Muscle layer of duodenum (tissue), 2 donors: ENCODE measurements around the gene EPHB2.

Source experiments
- H3K27ac ChIP-seq: one replicate; pipeline ENCODE4 v1.7.0; 2013; ENCODE audit warnings: mild to moderate bottlenecking, low read length
- H3K27me3 ChIP-seq: one replicate; pipeline ENCODE4 v1.7.0; 2013; ENCODE audit warnings: low read depth, mild to moderate bottlenecking, control low read depth, low read length
- H3K36me3 ChIP-seq, 2 donors: one replicate each; pipeline ENCODE4 v1.7.0; 2013; ENCODE audit warnings: low read length in 2 of 2, control low read depth in 1 of 2, mild to moderate bottlenecking in 1 of 2; ENCODE audit not compliant: insufficient read depth in 2 of 2, control insufficient read depth in 1 of 2
- H3K4me1 ChIP-seq, 2 donors: one replicate each; pipeline ENCODE4 v1.7.0; 2013; ENCODE audit warnings: low read length in 2 of 2, mild to moderate bottlenecking in 2 of 2, control low read depth in 1 of 2, moderate library complexity in 1 of 2; ENCODE audit not compliant: insufficient read depth in 2 of 2, control insufficient read depth in 1 of 2
- H3K4me3 ChIP-seq, 2 donors: one replicate each; pipeline ENCODE4 v1.7.0; 2013; ENCODE audit warnings: low read length in 2 of 2, low read depth in 1 of 2, mild to moderate bottlenecking in 1 of 2
- H3K9me3 ChIP-seq, 2 donors: one replicate each; pipeline ENCODE4 v1.7.0; 2013; ENCODE audit warnings: low read length in 2 of 2, control low read depth in 1 of 2, mild to moderate bottlenecking in 1 of 2; ENCODE audit not compliant: control insufficient read depth in 1 of 2
- donor health status: healthy.

Gene EPHB2

DNA sequence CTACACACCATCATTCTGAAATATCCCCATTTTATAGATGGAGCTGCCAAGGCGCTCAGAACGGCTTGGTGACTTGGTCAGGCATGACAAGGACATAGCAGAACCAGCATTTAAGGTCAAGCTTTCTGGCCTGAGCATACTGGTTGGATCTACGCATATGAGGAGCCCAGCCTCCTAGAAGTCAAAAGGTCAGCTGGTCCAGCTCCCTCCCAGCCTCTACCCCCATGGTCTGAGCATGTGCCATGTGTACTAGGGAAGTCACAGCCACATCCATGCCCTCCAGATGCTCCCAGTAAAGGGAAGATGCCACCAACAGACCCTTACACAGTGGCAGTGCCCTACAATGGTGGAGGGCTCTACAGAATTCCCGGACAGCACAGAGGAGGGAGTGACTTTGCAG lies 96.7 kb downstream of the EPHB2 start:
- Histone ChIP-seq H3K4me1 (peaks cover 0 to 19% of the 10 kb centered on the region in 2 donors), H3K4me3 (no peak overlapping the region), H3K27ac (no peak overlapping the region), H3K27me3 (no peaks in the 10 kb centered on the region), H3K9me3 (no peaks in the 10 kb centered on the region), H3K36me3 (no peaks in the 10 kb centered on the region)

GRCh38 chr1:22808186-22808675 lies 97.6 kb downstream of the EPHB2 start:
- Histone ChIP-seq H3K36me3 (no peaks in the 10 kb centered on the region), H3K27ac (no peak overlapping the region)

GRCh38 chr1:22808676-22809483 lies 98.2 kb downstream of the EPHB2 start:
- H3K9me3 ChIP-seq: no peaks in the 10 kb centered on the region
- no peak overlapping the region for H3K4me3 ChIP-seq
- peaks cover 0 to 19% of the 10 kb centered on the region in 2 donors for H3K4me1 ChIP-seq
- H3K36me3 ChIP-seq: no peaks in the 10 kb centered on the region
- H3K27ac ChIP-seq: no peak overlapping the region
- H3K27me3 ChIP-seq: no peaks in the 10 kb centered on the region

More at GRCh38 chr1:22808186-22808675, 97.6 kb downstream of the EPHB2 start:
- peaks cover 0 to 19% of the 10 kb centered on the region in 2 donors for H3K4me1 ChIP-seq
- H3K4me3 ChIP-seq: no peak overlapping the region
- H3K9me3 ChIP-seq: no peaks in the 10 kb centered on the region
- no peaks in the 10 kb centered on the region for H3K27me3 ChIP-seq

DNA sequence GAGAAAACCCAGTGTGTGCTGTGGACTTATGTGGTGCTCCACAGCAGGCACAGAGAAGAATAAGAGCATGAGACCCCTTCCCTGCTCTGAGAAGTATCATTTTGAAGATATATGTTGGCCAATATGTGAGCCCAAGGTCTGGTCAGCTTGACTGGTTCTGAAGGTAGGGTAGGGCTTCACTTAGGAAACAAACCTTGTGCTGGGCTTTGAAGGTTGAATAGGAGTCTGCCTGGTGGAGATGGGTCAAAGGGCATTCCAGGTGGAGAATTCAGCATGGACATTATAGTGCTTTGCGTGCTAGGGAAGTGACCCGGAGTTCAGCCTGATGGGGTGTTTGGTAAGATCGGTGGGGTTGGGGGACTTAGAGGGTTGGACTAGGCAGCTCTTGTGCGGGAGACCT lies 99.1 kb downstream of the EPHB2 start:
- no peak overlapping the region for H3K27ac ChIP-seq
- no peak overlapping the region for H3K4me3 ChIP-seq
- no peaks in the 10 kb centered on the region for H3K9me3 ChIP-seq
- H3K36me3 ChIP-seq: no peaks in the 10 kb centered on the region
- H3K27me3 ChIP-seq: no peaks in the 10 kb centered on the region
- H3K4me1 ChIP-seq: peaks cover 0 to 19% of the 10 kb centered on the region in 2 donors

- no peak overlapping the region for H3K4me3 ChIP-seq
- peaks cover 0 to 19% of the 10 kb centered on the region in 2 donors for H3K4me1 ChIP-seq
- no peak overlapping the region for H3K27ac ChIP-seq
- no peaks in the 10 kb centered on the region for H3K36me3 ChIP-seq
- no peaks in the 10 kb centered on the region for H3K27me3 ChIP-seq
- H3K9me3 ChIP-seq: no peaks in the 10 kb centered on the region
These were observed 99.7 kb downstream of the EPHB2 start for GRCh38 chr1:22810378-22810777.

GRCh38 chr1:22812092-22812880 lies 101.6 kb downstream of the EPHB2 start:
- no peaks in the 10 kb centered on the region for H3K9me3 ChIP-seq

GRCh38 chr1:22812993-22813790 lies 102.6 kb downstream of the EPHB2 start:
- H3K9me3 ChIP-seq: no peaks in the 10 kb centered on the region
- no peaks in the 10 kb centered on the region for H3K27me3 ChIP-seq
- H3K36me3 ChIP-seq: no peaks in the 10 kb centered on the region
- no peak overlapping the region for H3K27ac ChIP-seq
- no peak overlapping the region for H3K4me3 ChIP-seq
- H3K4me1 ChIP-seq: peaks cover 0 to 25% of the 10 kb centered on the region in 2 donors

More at GRCh38 chr1:22812092-22812880, 101.6 kb downstream of the EPHB2 start:
- Histone ChIP-seq H3K27ac (no peak overlapping the region), H3K4me3 (no peak overlapping the region), H3K27me3 (no peaks in the 10 kb centered on the region), H3K36me3 (no peaks in the 10 kb centered on the region), H3K4me1 (peaks cover 0 to 29% of the 10 kb centered on the region in 2 donors)

DNA sequence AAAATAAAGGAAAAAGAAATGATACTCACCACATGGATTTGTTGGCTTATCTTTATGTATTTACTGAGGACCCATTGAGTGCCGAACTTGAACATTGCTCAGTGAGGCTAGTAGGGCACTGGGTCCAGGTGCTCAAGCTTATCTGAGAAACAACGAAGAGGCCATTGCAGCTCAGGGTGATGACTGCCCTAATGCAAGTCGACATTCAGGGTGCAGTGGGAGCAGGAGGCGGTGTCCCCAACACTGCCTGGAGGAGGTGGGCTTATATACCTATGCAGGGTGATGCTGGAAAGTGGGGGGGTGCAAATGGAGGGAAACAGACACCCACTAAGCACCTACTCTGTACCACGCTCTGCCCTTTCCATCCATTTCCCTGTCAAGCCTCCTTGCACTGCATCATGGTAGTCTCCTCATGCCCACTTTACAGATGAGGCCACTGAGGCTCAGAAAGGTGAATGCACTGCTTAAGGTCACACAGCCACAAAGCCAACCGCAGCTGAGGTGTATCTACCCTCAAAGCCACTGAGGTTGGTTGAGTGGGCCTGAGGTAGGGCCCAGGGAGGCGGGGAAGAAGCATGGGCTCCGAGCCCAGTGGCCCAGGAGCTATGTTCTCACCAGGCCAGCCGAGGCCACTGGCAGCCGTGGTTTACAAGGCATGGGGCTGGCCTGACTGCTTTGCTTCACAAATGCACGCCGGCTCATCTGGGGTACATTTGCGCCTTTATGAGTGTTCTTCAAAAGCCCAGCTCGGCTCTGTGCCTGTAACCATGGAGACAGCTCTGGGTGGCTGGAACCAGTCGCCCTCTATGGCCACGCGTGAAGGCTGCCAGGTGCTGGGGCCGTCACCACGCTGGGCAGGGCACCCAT lies 103.8 kb downstream of the EPHB2 start:
- no peak overlapping the region for H3K4me3 ChIP-seq
- H3K4me1 ChIP-seq: peaks cover 0 to 15% of the 10 kb centered on the region in 2 donors
- no peaks in the 10 kb centered on the region for H3K36me3 ChIP-seq
- no peaks in the 10 kb centered on the region for H3K27me3 ChIP-seq
- no peak overlapping the region for H3K27ac ChIP-seq
- no peaks in the 10 kb centered on the region for H3K9me3 ChIP-seq

GRCh38 chr1:22815043-22815365 lies 104.4 kb downstream of the EPHB2 start:
- Histone ChIP-seq H3K9me3 (no peaks in the 10 kb centered on the region), H3K36me3 (no peaks in the 10 kb centered on the region), H3K27ac (no peak overlapping the region), H3K4me1 (peaks cover 0 to 15% of the 10 kb centered on the region in 2 donors), H3K27me3 (no peaks in the 10 kb centered on the region), H3K4me3 (no peak overlapping the region)

GRCh38 chr1:22815421-22816066 lies 104.9 kb downstream of the EPHB2 start:
- Histone ChIP-seq H3K36me3 (no peaks in the 10 kb centered on the region), H3K4me1 (peaks cover 0 to 15% of the 10 kb centered on the region in 2 donors), H3K4me3 (no peak overlapping the region), H3K27ac (no peak overlapping the region), H3K9me3 (no peaks in the 10 kb centered on the region), H3K27me3 (no peaks in the 10 kb centered on the region)
